ENCODE measurements around the gene TBC1D5. TPM values are rescaled to one million over a fixed set of nuclear protein-coding genes. Genes with fewer than 3 reads are reported as not detected.
"Not testable (repeated sequence)": the region's sequence is repeated elsewhere in the genome, so short reads cannot be mapped to it uniquely, and the experiment has no call there.

The TBC1D5 gene
- total RNA-seq, 8 experiments from 2014 or later: 42.7 to 85.9 (median 53.3) TPM

GRCh38 chr3:17744693-17745092 is 2.3 kb upstream of the TBC1D5 start:
- in situ Hi-C loops (cut with MboI; ENCODE audit: low pct_unique_long_range_greater_than_20kb in 2 of 9, low sequenced_read_pairs in 9 of 9, unreplicated experiment in 9 of 9): no loop called here
- Histone ChIP-seq H3K4me3 (no peak overlapping the region), H3K27ac (no peak overlapping the region), H3K4me1 (replicated peaks in 1 of 2) (peaks cover 12 to 15% of the 10 kb centered on the region in 2 donors)
- ATAC-seq (replicated peaks in 6 of 8): no peak
- 67 to 100% (median 88%) methylated on average over 1 to 3 of the region's 3 CpGs; no CpG with 5 or more reads in 3 of the 10 experiments for WGBS, 10 experiments

- no peak overlapping the region for H3K27ac ChIP-seq
- H3K4me1 ChIP-seq (replicated peaks in 1 of 2): peaks cover 12 to 15% of the 10 kb centered on the region in 2 donors
- 0 to 56% (median 10%) methylated on average over 1 of the region's 1 CpG; no CpG with 5 or more reads in 4 of the 10 experiments for WGBS, 10 experiments
- in situ Hi-C loops (cut with MboI; ENCODE audit: low pct_unique_long_range_greater_than_20kb in 2 of 9, low sequenced_read_pairs in 9 of 9, unreplicated experiment in 9 of 9): no loop called here
- H3K4me3 ChIP-seq: peak overlapping the region in 3 of 5 donors; percentile 54 to 56 (median 55)
- ATAC-seq (replicated peaks in 6 of 8): no peak
Measured at GRCh38 chr3:17743658-17743995, 1.2 kb upstream of the TBC1D5 start.

GRCh38 chr3:17742880-17743657 is 638 bp upstream of the TBC1D5 start:
- Histone ChIP-seq H3K4me3 (peak overlapping the region; percentile 47 to 56 (median 54)), H3K27ac (peak overlapping the region; percentile 16 to 24), H3K4me1 (replicated peaks in 1 of 2) (peaks cover 12 to 15% of the 10 kb centered on the region in 2 donors)
- 0 to 8% (median 0%) methylated on average over 3 to 10 of the region's 12 CpGs; no CpG with 5 or more reads in 1 of the 10 experiments for WGBS, 10 experiments
- ATAC-seq (replicated peaks in 6 of 8): peak in 6 of 8 experiments; percentile 1 to 10 (median 4)
- in situ Hi-C loops (cut with MboI; ENCODE audit: low pct_unique_long_range_greater_than_20kb in 2 of 9, low sequenced_read_pairs in 9 of 9, unreplicated experiment in 9 of 9): no loop called here

DNA sequence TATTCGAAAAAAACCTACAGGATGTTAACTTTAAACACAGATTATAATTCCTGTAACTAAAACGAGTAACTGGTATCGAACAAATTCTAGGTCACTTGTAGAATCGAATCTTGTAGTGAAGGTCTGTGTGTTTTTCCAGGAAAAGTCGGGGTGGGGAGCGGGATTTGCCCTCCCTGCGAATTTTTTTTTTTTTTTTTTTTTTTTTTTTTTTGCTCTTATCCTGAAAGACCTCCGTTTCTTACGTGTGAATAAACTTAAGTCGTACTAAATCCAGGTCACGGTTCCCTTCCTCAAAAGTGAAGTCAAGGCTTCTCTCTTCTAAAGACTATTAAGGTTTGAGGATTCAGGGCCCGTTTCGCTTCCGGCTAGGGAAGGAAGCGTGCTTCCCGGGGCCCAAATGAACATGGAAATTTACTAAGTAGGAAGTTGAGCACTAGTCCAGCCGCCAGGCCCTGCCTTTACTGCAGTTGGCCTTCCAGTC is 770 bp downstream of the TBC1D5 start:
- Histone ChIP-seq H3K27ac (peak overlapping the region; percentile 85 to 88), H3K4me1 (replicated peaks in 1 of 2) (peaks cover 4 to 13% of the 10 kb centered on the region in 2 donors), H3K4me3 (peak overlapping the region; percentile 47 to 56 (median 54))
- 0 to 3% (median 1%) methylated on average over 5 to 16 of the region's 17 CpGs for WGBS, 10 experiments
- in situ Hi-C loops (cut with MboI; ENCODE audit: low pct_unique_long_range_greater_than_20kb in 2 of 9, low sequenced_read_pairs in 9 of 9, unreplicated experiment in 9 of 9): no loop called here
- no peak for ATAC-seq (replicated peaks in 6 of 8)

DNA sequence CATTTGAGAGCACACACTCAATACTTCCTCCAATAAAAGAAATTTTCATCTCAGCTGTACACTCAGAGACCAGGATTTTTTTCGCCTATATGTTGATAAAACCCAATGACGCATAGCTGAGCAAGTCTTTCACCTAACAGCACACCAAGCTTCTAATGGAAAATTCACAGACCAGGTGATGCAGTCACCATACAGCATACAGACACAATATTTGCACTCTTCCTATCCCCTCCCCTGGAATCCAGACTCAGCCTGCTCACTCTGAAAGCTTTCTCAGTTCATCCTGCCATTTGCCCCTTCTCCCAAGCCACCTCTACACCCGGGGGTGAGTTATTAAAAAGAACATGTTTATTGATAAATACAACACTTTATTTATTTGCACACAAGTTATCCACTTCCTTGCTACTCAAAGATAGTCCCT is 1.7 kb downstream of the TBC1D5 start:
- in situ Hi-C loops (cut with MboI; ENCODE audit: low pct_unique_long_range_greater_than_20kb in 2 of 9, low sequenced_read_pairs in 9 of 9, unreplicated experiment in 9 of 9): no loop called here
- Histone ChIP-seq H3K4me1 (replicated peaks in 1 of 2) (peaks cover 4 to 13% of the 10 kb centered on the region in 2 donors), H3K27ac (peak overlapping the region in 1 of 2 donors; percentile 88), H3K4me3 (peak overlapping the region; percentile 47 to 56 (median 54))
- 0 to 90% (median 21%) methylated on average over 1 to 3 of the region's 3 CpGs; no CpG with 5 or more reads in 2 of the 10 experiments for WGBS, 10 experiments
- ATAC-seq (replicated peaks in 6 of 8): no peak

GRCh38 chr3:17738921-17739320 is 3.5 kb downstream of the TBC1D5 start:
- H3K4me1 ChIP-seq (replicated peaks in 1 of 2): peaks cover 4 to 13% of the 10 kb centered on the region in 2 donors
- no peak overlapping the region for H3K27ac ChIP-seq
- no peak overlapping the region for H3K4me3 ChIP-seq
- ATAC-seq (replicated peaks in 6 of 8): no peak
- in situ Hi-C loops (cut with MboI; ENCODE audit: low pct_unique_long_range_greater_than_20kb in 2 of 9, low sequenced_read_pairs in 9 of 9, unreplicated experiment in 9 of 9): no loop called here
- WGBS, 10 experiments: 57 to 93% (median 72%) methylated on average over 1 to 2 of the region's 2 CpGs; no CpG with 5 or more reads in 6 of the 10 experiments

- in situ Hi-C loops (cut with MboI; ENCODE audit: low pct_unique_long_range_greater_than_20kb in 2 of 9, low sequenced_read_pairs in 9 of 9, unreplicated experiment in 9 of 9): no loop called here
Measured at GRCh38 chr3:17738219-17738618, 4.2 kb downstream of the TBC1D5 start.

GRCh38 chr3:17737591-17737990 is 4.8 kb downstream of the TBC1D5 start:
- Histone ChIP-seq H3K4me1 (replicated peaks in 1 of 2) (peaks cover 4 to 7% of the 10 kb centered on the region in 2 donors), H3K4me3 (no peak overlapping the region), H3K27ac (no peak overlapping the region)
- ATAC-seq (replicated peaks in 6 of 8): no peak
- in situ Hi-C loops (cut with MboI; ENCODE audit: low pct_unique_long_range_greater_than_20kb in 2 of 9, low sequenced_read_pairs in 9 of 9, unreplicated experiment in 9 of 9): no loop called here

More at GRCh38 chr3:17738219-17738618, 4.2 kb downstream of the TBC1D5 start:
- H3K4me1 ChIP-seq (replicated peaks in 1 of 2): peaks cover 4 to 7% of the 10 kb centered on the region in 2 donors
- H3K27ac ChIP-seq: no peak overlapping the region
- 86 to 100% (median 100%) methylated on average over 1 to 2 of the region's 2 CpGs; no CpG with 5 or more reads in 2 of the 10 experiments for WGBS, 10 experiments
- no peak overlapping the region for H3K4me3 ChIP-seq
- no peak for ATAC-seq (replicated peaks in 6 of 8)

- H3K27ac ChIP-seq; in situ Hi-C loops (cut with MboI; ENCODE audit: low pct_unique_long_range_greater_than_20kb in 2 of 9, low sequenced_read_pairs in 9 of 9, unreplicated experiment in 9 of 9); H3K4me3 ChIP-seq; H3K4me1 ChIP-seq (replicated peaks in 1 of 2); ATAC-seq (replicated peaks in 6 of 8): not testable (repeated sequence)
- WGBS, 10 experiments: 80 to 100% (median 96%) methylated on average over 1 to 5 of the region's 7 CpGs
Measured at GRCh38 chr3:17735362-17735761, 7.1 kb downstream of the TBC1D5 start.

DNA sequence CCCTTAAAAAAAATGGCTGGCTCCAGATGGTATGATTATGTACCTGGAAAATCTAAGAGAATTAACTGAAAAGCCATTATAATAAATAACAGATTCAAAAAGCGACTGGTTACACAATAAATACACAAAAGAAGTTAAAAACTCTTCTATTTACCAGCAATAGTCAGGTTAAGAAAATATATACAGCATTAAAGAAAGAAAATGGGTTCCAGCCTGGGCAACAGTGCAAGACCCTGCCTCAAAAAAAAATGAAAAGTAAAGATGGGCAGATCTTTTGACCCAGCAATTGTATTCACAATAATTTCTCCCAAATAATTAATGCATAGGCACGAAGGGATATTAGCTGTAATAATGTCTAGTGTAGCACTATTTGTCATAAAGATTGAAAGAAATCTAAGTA is 8.7 kb downstream of the TBC1D5 start:
- no peak overlapping the region for H3K4me3 ChIP-seq
- WGBS, 10 experiments: 83 to 100% (median 92%) methylated on average over 1 to 2 of the region's 2 CpGs; no CpG with 5 or more reads in 2 of the 10 experiments
- no peak for ATAC-seq (replicated peaks in 6 of 8)
- in situ Hi-C loops (cut with MboI; ENCODE audit: low pct_unique_long_range_greater_than_20kb in 2 of 9, low sequenced_read_pairs in 9 of 9, unreplicated experiment in 9 of 9): no loop called here
- no peaks in the 10 kb centered on the region for H3K4me1 ChIP-seq (replicated peaks in 1 of 2)
- no peak overlapping the region for H3K27ac ChIP-seq

DNA sequence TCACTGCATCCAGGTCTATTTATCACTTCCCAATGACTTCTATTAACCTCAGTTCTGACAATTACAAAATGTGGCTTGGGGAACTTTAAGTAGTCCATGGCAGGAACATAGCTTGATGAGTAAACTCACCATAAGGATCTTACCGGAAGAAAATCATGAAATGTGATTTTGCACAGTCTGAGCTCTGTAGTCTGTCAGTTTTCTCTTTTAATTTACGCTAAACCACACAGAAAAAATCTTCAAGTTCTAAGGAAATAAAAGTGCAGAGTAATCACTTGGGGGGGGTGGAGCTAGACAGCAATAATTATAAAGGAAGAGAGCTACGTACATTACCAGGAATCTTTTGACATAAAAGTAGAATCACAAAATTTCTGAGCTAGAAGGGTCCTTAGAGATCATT is 9.2 kb downstream of the TBC1D5 start:
- in situ Hi-C loops (cut with MboI; ENCODE audit: low pct_unique_long_range_greater_than_20kb in 2 of 9, low sequenced_read_pairs in 9 of 9, unreplicated experiment in 9 of 9): no loop called here
- no peak for ATAC-seq (replicated peaks in 6 of 8)
- H3K4me1 ChIP-seq (replicated peaks in 1 of 2): no peaks in the 10 kb centered on the region
- no peak overlapping the region for H3K4me3 ChIP-seq
- 91 to 100% (median 97%) methylated on average over 1 to 3 of the region's 3 CpGs for WGBS, 10 experiments
- H3K27ac ChIP-seq: no peak overlapping the region

DNA sequence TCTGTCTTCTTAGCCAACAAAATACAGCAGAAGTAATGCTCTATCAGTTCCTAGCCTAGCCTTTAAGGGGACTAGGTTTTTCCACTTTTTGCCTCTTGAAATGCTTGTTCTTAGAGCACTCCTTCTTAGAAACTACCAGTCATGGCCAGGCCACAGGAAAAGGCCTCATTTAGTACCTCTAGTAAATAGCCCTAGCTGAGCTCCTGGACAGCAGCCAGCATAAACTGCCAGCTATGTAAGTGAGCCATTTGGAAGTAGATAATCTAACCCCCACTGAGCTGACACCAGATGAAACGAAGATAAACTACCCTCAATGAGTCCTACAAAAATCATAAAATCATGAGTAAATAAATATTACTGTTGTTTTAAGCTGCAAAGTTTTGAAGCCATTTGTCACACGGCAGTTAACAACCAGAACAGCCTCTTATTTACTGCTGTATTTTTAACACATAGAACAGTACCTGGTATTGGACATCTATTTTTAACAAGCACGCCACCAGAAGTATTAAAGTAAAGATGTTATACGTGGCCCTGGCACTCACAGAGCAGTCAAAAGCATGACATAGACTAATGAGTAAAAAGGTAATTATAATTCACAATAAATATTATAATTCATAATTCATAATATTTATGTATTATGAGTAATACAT is 12.0 kb downstream of the TBC1D5 start:
- H3K4me3 ChIP-seq: no peak overlapping the region
- no peaks in the 10 kb centered on the region for H3K4me1 ChIP-seq (replicated peaks in 1 of 2)
- WGBS, 10 experiments: 40 to 100% (median 78%) methylated on average over 1 to 4 of the region's 4 CpGs
- in situ Hi-C loops (cut with MboI; ENCODE audit: low pct_unique_long_range_greater_than_20kb in 2 of 9, low sequenced_read_pairs in 9 of 9, unreplicated experiment in 9 of 9): no loop called here
- ATAC-seq (replicated peaks in 6 of 8): peak in 3 of 8 experiments; percentile 41 to 52 (median 51)
- no peak overlapping the region for H3K27ac ChIP-seq

DNA sequence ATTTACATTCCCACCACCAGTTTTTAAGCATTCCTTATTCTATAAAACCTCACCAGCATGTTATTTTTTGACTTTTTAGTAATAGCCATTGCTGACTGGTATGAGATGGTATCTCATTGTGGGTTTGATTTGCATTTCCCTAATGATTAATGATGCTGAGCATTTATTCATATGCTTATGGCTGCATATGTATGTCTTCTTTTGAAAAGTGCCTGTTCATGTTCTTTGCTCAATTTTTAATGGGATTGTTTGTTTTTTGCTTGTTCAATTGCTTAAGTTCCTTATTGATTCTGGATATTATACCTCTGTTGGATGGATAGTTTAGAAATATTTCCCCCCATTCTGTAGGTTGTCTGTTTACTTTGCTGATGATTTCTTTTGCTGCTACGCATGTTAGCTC is 16.1 kb downstream of the TBC1D5 start:
- no peak for ATAC-seq (replicated peaks in 6 of 8)
- WGBS, 10 experiments: 86 to 100% (median 92%) methylated on average over 1 of the region's 1 CpG; no CpG with 5 or more reads in 1 of the 10 experiments
- H3K4me1 ChIP-seq (replicated peaks in 1 of 2): no peaks in the 10 kb centered on the region
- in situ Hi-C loops (cut with MboI; ENCODE audit: low pct_unique_long_range_greater_than_20kb in 2 of 9, low sequenced_read_pairs in 9 of 9, unreplicated experiment in 9 of 9): no loop called here
- H3K27ac ChIP-seq: no peak overlapping the region
- H3K4me3 ChIP-seq: no peak overlapping the region

Data from motor neuron (in vitro differentiated cells).